Muscle of leg (tissue), 11 donors: ENCODE data around the gene MAN1A1. TPM values are rescaled to one million over a fixed set of nuclear protein-coding genes. Genes with fewer than 3 reads are reported as not detected.

Experiments
- DNase-seq: peaks from one replicate; pipeline ENCODE4 v3.0.0; 2013
- H3K27ac ChIP-seq: one replicate; pipeline ENCODE4 v1.5.1; 2013; ENCODE audit warnings: mild to moderate bottlenecking, low read length, control low read depth
- H3K27me3 ChIP-seq: one replicate; pipeline ENCODE4 v1.6.1; 2013; ENCODE audit warnings: low read length; ENCODE audit not compliant: control insufficient read depth, insufficient read depth
- H3K36me3 ChIP-seq: one replicate; pipeline ENCODE4 v1.6.1; 2013; ENCODE audit warnings: low read length; ENCODE audit not compliant: control insufficient read depth, insufficient read depth
- H3K4me1 ChIP-seq: one replicate; pipeline ENCODE4 v1.6.1; 2013; ENCODE audit warnings: low read length; ENCODE audit not compliant: control insufficient read depth, insufficient read depth
- H3K4me3 ChIP-seq: one replicate; pipeline ENCODE4 v1.5.1; 2013; ENCODE audit warnings: low read length, control low read depth
- H3K9me3 ChIP-seq: replicated peaks from 2 replicates; pipeline ENCODE4 v1.6.1; 2013; ENCODE audit warnings: low read depth, low read length; ENCODE audit not compliant: control insufficient read depth
- WGBS: methylation state at CpG from one replicate; pipeline ENCODE4 v1.1.5; 2013; ENCODE audit warnings: missing lambda C conversion rate; ENCODE audit not compliant: insufficient coverage; 5-methylcytosine and 5-hydroxymethylcytosine counted together
- polyA plus RNA-seq, 8 donors: library from polyadenylated mRNA; unstranded; fragments of 120-200 nt; gene quantifications; one replicate each; pipeline versions ENCODE4 v1.2.1 to v1.2.3, GENCODE V29; 2013; ENCODE audit warnings: inconsistent platforms in 1 of 8, low replicate concordance in 1 of 8; ENCODE audit not compliant: insufficient read length in 8 of 8, insufficient read depth in 1 of 8
- total RNA-seq: library from RNA; stranded (reverse); fragments of 120-200 nt; gene quantifications from one replicate; pipeline ENCODE4 v1.2.4, GENCODE V29; 2013

Gene MAN1A1
- total and polyA plus RNA-seq, 9 donors = 21.8 to 48.2 (median 33.0) TPM

DNA sequence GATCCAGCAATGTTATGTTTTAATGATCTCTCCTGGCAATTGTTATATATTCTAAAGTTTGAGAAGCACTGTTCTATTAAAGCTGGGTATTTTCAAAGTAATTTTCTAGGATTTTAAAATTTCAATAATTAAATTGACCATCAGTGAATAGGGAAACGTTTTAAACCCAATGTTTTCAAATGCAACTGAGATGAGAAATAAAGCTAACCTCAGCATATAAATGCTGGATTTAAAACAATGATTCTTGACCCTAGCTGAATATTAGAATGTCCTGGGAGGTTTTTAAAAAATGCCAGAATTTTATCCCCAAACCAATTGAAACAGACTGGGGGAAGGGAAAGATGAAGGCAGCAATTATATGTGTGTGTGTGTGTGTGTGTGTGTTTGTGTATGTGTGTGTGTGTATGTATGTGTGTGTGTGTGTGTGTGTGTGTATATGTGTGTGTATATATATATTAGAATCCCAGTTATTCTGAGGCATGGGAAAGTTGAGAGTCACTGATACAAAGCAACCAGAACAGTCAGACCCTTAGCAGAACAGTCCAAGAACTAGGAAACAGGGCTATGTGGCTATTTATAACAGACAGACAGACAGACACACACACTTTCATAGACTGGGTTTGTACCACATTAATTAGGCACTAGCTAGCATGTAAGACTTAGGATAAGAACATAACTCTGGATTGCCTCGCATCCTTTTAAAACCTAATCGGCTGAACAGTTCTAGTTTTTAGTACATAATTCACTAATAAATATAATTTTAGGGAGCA lies 107.8 kb downstream of the MAN1A1 start:
- WGBS = no CpG with 5 or more reads among the region's 3 CpGs
- H3K36me3 ChIP-seq = no peaks in the 10 kb centered on the region
- H3K27ac ChIP-seq = peak overlapping the region; percentile 49
- H3K4me1 ChIP-seq = peaks cover 2% of the 10 kb centered on the region
- DNase-seq = no peak
- H3K27me3 ChIP-seq = no peaks in the 10 kb centered on the region
- no peak overlapping the region for H3K4me3 ChIP-seq
- H3K9me3 ChIP-seq = no peaks in the 10 kb centered on the region

DNA sequence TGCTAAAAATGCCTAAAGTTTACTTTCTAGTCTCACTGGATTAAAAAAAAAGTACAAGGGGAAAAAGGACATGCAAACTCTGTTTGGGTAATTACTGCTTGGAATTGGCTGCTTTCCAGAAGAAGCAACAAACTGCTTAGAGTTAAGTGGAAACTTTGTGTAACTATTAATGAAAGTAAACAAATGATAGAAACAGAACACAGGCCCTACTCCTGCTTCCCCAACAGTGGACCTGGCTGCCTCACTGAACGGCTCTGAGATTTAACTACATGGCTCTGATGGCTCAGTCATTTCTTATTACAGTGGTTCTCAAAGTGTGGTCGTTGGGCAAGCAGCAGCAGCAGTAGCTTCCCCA lies 108.5 kb downstream of the MAN1A1 start:
- Histone ChIP-seq H3K27ac (peak overlapping the region; percentile 53), H3K4me1 (peaks cover 2% of the 10 kb centered on the region), H3K27me3 (no peaks in the 10 kb centered on the region), H3K4me3 (no peak overlapping the region), H3K9me3 (peaks cover 4% of the 10 kb centered on the region), H3K36me3 (no peaks in the 10 kb centered on the region)
- DNase-seq = peak; percentile 90
- WGBS = no CpG with 5 or more reads among the region's 2 CpGs

DNA sequence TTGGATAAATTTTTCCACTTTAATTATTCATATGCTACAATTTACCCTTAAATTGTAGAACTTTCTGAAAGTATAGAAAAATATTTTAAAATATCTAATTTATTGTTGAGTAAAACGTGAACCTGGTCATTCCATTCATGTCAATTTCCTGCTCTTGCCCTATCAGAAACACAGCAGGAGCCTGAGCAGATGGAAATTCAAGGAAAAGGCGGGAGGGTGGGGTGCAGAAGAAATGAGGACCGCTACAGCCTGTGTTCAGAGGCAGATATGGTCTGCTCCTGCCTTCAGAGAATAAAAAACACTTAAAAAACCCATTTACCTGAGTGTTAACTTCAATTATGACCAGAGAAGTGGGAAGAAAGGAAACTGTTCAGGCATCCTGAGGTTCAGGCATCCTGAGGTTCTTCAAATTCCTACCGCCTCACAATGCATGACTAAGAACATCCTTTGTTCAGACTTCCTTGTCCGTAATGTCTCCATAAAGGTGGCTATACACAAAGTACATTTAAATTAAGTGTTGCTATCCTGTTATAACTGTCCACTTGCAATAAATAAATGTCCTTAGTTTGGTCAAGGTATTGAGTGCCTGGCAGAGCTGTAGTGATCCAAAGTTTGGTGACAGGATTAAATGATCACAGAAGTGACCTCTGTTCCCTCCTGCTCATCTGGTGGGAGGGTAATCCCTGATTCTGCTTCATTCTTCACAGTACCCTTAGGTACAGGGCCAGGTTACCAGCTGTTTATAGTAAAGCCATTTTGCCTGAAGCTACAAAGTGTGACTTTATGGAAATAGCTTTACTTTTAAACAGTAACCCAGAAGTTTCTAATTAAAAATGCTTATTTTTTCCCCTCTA lies 109.1 kb downstream of the MAN1A1 start:
- no CpG with 5 or more reads among the region's 5 CpGs for WGBS
- Histone ChIP-seq H3K9me3 (peaks cover 6% of the 10 kb centered on the region), H3K27me3 (no peaks in the 10 kb centered on the region), H3K36me3 (no peaks in the 10 kb centered on the region), H3K27ac (peak overlapping the region; percentile 53), H3K4me3 (no peak overlapping the region), H3K4me1 (peaks cover 2% of the 10 kb centered on the region)
- peak; percentile 7 for DNase-seq

DNA sequence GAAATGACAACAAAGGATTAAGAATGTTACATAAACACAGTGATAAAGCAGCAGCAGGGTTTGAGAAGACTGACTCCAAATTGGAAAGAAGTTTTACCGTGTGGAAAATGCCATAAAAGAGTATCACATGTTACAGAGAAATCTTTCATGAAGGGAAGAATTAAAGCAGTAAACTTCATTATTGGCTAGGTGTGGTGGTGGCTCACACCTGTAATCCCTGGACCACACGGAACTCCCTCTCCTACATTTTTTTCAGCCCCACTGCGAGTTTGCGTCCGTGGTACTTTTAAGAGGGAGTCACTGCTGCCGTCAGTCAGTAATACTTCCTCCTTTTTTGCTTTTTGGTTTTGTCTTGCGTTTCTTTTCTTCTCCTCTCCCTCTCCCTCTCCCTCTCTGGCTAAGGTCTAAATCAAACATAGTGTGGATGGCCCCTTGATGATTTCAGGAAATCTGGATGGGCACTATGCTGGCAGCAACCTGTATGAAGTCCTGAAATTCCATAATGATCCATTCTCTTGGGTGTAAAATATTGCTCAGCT lies 112.3 kb downstream of the MAN1A1 start:
- peaks cover 2% of the 10 kb centered on the region for H3K4me1 ChIP-seq
- no peak overlapping the region for H3K27ac ChIP-seq
- DNase-seq = no peak
- no peaks in the 10 kb centered on the region for H3K36me3 ChIP-seq
- H3K27me3 ChIP-seq = no peaks in the 10 kb centered on the region
- peaks cover 6% of the 10 kb centered on the region for H3K9me3 ChIP-seq
- 67% methylated on average over 5 of the region's 7 CpGs for WGBS
- H3K4me3 ChIP-seq = no peak overlapping the region

DNA sequence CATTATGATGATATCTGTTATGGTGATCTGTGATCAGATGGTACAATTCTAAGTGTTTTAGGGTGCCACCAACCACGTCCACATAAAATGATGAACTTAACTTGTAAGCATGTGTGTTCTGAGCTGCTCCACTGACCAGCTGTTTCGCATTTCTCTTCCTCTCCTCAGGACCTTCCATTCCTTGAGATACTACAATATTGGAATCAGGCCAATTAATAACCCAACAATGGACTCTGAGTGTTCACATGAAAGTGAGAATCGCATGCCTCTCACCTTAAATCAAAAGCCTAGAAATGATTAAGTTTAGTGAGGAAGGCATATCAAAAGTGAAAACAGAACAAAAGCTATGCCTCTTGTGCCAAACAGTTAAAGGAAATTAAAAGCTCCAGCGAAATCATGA lies 114.6 kb downstream of the MAN1A1 start:
- no peak for DNase-seq
- WGBS = 100% methylated on average over 1 of the region's 4 CpGs
- Histone ChIP-seq H3K27me3 (no peaks in the 10 kb centered on the region), H3K36me3 (no peaks in the 10 kb centered on the region), H3K27ac (no peak overlapping the region), H3K9me3 (peaks cover 6% of the 10 kb centered on the region), H3K4me1 (no peaks in the 10 kb centered on the region), H3K4me3 (no peak overlapping the region)

DNA sequence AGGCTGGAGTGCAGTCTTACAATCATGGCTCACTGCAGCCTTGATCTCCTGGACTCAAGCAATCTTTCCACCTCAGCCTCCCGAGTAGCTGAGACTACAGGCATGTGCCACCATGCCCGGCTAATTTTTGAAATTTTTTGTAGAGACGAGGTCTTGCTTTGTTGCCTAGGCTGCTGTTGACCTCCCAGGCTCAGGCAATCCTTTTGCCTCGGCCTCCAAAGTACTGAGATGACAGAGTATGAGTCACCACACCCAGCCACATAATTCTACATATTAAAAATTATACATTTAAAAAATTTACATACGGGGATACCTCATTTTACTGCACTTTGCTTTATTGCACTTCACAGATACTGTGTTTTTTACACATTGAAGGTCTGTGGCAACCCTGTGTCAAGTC lies 115.1 kb downstream of the MAN1A1 start:
- Histone ChIP-seq H3K27ac (no peak overlapping the region), H3K36me3 (no peaks in the 10 kb centered on the region), H3K27me3 (no peaks in the 10 kb centered on the region), H3K9me3 (peaks cover 6% of the 10 kb centered on the region), H3K4me1 (no peaks in the 10 kb centered on the region), H3K4me3 (no peak overlapping the region)
- DNase-seq = no peak
- WGBS = 92% methylated on average over 4 of the region's 5 CpGs

DNA sequence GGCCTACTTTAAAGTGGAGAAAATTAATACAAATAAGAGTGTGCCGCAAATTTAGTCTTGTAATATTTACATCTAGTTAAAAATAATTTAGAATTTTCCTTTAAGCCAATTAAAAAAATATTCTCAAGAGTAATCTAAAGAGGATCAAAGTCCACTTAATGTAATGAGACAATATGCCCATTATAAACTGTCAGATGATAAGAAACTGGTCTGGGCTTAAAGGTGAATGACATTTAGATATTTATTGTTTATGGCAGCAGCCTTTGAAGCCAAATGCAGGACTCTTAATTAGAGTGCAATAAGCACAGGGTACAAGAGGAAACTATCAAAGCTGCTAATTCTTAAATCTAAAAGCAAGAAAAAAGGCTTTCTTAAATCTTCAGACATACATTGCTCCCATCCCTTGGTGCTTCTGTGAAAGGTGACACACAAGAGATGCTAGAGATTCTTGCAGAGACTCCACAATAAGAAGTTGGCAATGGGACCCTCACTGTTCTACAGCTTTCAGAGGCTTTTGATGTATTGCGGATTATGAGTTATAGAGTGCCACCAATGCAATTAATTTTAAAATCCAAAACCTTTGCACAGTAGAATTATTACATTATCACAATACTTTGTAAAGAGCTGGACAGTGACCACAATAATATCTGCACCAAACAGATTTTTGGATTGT lies 116.1 kb downstream of the MAN1A1 start:
- DNase-seq = no peak
- Histone ChIP-seq H3K9me3 (peaks cover 6% of the 10 kb centered on the region), H3K4me1 (no peaks in the 10 kb centered on the region), H3K4me3 (no peak overlapping the region), H3K27me3 (no peaks in the 10 kb centered on the region), H3K27ac (no peak overlapping the region), H3K36me3 (no peaks in the 10 kb centered on the region)
- no CpG with 5 or more reads among the region's 2 CpGs for WGBS

DNA sequence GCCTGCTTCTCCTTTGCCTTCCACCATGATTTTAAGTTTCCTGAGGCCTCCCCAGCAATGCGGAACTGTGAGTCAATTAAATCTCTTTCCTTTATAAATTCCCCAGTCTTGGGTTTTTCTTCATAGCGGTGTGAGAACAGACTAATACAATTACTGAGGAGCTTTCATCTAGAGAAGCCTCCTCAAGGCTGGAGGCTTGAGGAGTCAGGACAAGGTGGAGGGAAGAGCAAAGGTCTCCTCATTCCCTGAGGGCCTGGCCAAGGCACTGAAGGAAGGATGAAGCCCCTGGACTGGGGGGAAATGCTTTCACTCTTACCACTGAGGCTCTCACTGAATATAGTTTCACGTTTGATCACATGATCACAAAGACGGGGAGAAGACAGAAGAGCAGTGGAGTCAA lies 118.2 kb downstream of the MAN1A1 start:
- Histone ChIP-seq H3K36me3 (no peaks in the 10 kb centered on the region), H3K9me3 (peaks cover 5% of the 10 kb centered on the region), H3K4me3 (no peak overlapping the region), H3K27ac (no peak overlapping the region), H3K27me3 (no peaks in the 10 kb centered on the region), H3K4me1 (no peaks in the 10 kb centered on the region)
- DNase-seq = no peak
- no CpG with 5 or more reads among the region's 4 CpGs for WGBS

DNA sequence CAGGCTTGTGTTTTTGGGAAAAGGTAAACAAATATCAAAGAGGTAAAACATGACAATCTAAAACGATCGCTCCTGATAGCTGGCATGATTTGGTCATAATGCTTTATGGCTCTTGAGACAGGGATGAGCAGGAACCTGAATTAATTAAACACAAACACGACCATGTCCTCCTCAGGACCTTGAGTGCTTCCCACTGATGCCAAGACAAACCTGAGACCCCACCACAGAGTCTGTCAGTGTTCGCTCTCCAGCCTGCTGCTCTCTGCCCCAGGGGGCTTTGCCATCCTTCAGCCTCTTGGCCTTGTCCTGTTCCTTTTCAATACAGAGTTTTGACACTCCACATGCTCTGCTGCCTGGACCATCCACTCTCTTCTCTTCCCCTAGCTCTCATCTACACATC lies 119.4 kb downstream of the MAN1A1 start:
- Histone ChIP-seq H3K27ac (no peak overlapping the region), H3K9me3 (no peaks in the 10 kb centered on the region), H3K36me3 (no peaks in the 10 kb centered on the region), H3K27me3 (no peaks in the 10 kb centered on the region), H3K4me3 (no peak overlapping the region), H3K4me1 (no peaks in the 10 kb centered on the region)
- WGBS = 85% methylated on average over 2 of the region's 4 CpGs
- DNase-seq = no peak

DNA sequence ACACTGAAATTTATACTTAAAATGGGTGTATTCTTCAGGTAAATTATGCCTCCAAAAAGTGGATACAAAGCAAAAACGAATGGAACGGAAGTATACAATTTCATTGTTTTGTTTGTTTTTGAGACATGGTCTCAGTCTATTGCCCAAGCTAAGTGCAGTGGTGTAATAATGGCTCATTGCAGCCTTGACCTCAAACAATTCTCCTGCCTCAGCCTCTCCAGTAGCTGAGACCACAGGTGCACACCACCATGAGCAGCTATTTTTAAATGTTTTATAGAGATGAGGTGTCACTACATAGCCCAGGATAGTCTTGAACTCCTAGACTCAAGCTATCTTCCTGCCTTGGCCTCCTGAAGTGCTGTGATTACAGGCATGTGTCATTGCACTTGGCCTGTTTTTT lies 122.2 kb downstream of the MAN1A1 start:
- H3K4me3 ChIP-seq = no peak overlapping the region
- no peak overlapping the region for H3K27ac ChIP-seq
- H3K27me3 ChIP-seq = no peaks in the 10 kb centered on the region
- no peaks in the 10 kb centered on the region for H3K4me1 ChIP-seq
- WGBS = no CpG with 5 or more reads among the region's 2 CpGs
- no peak for DNase-seq
- H3K36me3 ChIP-seq = no peaks in the 10 kb centered on the region
- no peaks in the 10 kb centered on the region for H3K9me3 ChIP-seq
